Stimulated activated CD8-positive, alpha-beta memory T cell treated with anti-CD3 and anti-CD28 coated beads, Interleukin-2, amount 100 ng/mL, for 48 hours (primary cell): ENCODE data around the gene KRT36.

Source experiments
- DNase-seq, 2 donors: peaks; one replicate each; pipeline ENCODE4 v3.0.0-alpha.2; 2020; ENCODE audit warnings: low read depth in 2 of 2

The KRT36 gene

DNA sequence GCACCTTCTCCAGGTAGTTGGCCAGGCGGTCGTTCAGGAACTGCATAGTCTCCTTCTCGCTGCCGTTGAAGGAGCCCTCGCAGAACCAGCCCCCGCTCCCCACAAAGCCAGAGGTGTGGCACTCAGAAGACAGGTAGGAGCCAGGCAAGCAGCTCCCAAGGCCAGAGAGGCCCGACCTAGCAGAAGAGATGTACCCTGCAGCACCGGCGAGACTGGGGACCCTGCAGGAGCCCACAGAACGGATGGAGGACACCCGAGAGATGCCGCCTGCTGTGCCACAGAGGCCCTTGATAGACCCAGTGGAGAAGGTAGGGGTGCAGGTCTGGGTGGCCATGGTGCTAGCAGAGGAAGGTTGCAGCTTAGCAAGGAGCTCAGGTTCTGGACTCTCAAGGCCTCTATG is at the start of gene KRT36:
KRT36 (minus strand) TSS at position 380 of the 400 bp plus-strand sequence; CDS start at position 334, 46 bp downstream.
- no peak for DNase-seq

DNA sequence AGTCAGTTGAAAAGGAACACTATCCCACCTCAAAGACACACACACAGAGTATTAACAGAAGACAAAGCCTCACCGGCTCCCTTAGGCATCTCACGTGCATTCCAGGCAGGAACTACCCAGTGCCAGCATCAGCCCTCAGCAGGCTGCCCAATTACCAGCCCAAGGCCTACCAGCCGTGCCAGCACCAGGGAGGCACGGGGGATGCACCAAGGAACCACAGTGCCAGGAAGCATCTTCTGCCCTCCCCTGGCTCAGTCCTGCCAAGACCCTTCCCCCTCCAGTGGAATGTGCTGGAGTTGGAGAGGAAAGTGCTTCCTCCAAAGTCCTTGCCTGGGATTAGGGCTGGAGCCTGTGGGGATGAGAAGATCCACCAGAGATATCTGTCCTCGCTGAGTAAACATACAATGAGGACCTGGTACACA is 49.4 kb upstream of the KRT36 start:
- no peak for DNase-seq

DNA sequence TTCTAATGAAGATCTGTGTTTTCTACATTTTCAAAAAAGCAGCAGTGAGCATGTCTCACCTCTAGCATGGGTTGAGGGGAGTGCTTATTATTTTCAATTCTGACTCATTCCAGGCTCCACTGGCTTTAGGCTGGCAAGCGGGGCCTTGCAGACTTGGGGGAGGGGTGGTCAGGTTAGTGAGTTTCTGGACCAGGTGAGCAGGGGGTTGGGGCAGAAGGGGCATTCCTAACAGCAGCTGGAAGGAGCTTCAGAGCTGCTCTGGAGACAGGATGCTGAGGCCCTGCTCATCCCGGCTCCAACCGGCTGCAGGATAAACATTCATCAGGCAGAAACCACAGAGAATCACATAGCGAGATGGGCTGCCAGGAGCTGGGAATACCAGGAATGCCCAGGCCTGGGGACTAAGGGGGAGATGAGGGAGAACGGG is 48.9 kb upstream of the KRT36 start:
- DNase-seq: no peak

DNA sequence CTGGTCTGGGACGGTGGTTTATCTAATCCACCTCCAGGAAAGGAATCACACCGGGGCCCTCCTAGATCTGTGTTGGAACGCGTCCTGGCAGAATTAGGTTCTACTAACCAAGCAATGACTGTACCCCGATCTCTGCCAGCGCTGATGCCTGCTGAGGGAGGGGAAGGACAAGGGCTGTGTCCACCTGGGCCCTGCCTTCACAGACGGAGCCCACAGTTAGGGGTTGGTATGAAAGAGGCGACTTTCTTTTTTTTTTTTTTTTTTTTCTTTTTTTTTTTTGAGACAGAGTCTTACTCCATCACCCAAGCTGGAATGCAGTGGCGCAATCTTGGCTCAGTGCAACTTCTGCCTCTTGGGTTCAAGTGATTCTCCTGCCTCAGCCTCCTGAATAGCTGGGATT is 48.3 kb upstream of the KRT36 start:
- DNase-seq: no peak

DNA sequence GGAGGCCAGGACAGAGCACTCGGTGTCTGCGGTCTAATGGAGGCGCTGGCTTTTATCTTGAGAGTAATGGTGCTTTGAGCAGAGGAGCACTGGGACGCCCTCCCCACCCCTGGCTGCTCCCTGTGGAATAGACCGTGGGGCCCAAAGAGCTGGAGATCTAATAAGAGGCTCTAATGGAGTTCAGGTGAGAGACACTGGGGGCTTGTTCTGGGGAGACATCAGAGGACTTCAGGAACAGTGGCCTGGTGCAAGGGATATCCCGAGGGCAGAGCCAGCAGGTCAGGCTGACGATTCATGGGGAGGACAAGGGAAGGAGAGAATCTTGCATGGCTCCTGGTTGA is 47.9 kb upstream of the KRT36 start:
- DNase-seq: no peak

DNA sequence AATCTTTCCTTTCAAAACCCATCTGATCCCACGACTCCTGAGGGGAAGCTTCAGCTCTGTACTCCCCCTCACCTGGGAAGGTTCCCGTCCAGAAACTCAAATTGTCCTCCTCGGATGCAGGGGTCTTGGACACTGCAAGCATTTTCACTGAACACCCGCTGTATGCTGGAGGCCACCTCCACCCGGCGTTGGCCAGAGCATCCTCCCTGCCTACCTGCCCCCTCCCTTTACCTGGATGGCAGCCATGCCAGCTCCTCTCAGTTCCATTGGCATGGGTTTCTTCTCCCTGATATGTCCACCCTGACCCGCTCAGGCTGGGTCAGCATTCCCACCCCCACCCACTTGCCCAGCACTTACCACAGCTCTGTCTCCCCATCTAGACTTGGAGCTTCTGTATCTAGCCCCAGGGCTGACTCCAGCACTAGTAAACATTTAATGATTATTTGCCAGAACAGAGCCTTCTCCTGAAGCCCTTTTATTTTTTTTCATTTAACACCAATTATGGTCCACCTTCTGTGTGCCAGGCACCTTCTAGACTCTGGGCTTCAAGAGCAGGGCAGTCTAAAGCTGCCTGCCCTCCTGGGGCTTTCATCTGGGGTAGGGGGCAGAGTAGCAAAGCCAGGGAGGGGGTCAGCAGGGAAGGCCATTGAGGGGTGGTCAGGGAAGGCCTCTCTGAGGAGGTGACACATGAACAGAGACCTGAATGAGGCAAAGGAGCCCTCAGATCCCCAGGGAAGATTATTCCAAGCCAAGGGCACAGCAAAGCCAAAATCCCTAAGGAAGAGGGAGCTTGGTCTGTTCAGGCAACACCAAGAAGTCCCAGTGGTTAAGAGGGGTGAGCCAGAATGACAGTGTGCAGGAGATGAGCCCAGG is 47.3 kb upstream of the KRT36 start:
- DNase-seq: no peak

DNA sequence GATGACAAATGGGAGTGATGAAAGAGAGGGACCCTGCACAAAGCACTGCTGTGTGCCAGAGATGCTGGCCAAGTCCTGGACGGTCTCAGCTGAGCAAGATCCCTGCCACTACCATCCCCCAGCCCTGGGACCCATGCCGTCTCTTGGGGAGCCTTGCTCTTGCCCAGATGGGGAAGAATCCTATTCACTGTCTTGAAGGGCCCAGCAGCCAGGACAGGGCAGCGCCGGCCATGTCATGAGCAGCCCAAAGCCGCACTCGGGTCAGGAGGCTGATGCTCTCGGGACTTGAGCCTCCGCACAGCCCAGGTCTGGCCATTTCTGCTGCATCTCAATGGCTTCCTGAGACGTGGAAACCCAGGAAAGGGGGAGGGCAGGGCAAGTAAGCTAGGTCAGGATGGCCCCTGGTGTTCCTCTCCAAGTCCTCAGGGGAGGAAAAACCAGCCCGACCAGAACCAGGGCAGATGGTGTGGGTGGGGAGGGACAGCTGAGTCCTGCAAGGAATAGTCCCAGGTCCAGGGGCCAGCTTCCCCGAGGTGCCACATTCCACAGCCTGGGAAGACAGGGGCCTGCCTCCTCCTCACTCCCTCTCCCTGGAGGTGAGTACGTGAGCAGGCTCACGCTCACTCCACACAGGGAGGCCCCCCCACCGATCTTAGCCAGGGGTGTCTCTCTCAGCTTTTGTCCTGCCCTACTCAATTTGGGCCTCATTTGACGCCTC is 46.2 kb upstream of the KRT36 start:
- DNase-seq: no peak

DNA sequence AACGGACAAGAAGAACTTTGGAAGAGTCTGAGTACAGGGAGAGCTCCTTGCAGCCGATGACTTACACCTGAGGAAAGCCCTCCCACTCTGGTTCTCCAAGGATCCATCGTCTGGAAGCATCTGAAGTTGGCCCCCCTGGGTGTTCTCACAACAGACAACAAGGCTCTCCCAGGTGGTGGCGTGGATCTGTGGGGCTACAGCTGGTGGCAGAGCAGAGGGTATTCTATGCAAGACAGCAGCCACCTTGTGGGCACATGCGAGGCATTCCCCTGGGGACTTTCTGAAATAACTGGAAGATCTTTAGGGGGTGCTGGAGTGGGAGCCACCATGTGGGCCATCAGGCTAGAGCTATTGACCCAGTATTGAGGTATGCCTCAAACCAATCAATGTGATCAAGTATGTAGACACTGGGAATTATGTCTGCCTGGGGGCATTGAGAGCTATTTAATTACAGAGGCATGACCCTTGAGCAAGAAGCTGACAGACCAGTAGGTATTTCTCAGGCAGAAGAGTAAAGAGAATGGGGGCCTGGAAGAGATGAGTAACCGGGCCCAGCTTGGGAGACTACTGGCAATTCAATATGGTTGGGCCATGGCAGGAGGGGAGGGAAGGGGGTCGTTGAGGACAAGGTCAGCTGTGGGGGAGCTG is 45.3 kb upstream of the KRT36 start:
- no peak for DNase-seq

DNA sequence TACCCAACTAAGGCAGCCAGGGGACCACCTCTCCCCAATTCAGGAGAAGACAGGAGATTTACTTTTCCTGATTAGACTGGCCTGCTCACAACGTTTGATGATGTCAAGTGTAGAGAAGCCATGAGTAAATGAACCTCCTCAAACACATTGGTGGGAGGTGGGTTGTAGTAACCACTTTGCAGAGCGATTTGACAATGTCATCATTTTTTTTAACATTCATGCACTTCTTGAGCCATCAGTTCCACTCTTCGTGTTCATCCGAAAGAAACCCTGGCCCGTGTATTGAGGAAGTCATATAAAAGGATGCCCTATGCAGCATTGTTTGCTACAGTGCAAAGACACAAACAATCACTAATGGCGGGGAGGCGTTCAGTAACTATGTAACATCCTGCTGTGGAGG is 43.9 kb upstream of the KRT36 start:
- DNase-seq: no peak

DNA sequence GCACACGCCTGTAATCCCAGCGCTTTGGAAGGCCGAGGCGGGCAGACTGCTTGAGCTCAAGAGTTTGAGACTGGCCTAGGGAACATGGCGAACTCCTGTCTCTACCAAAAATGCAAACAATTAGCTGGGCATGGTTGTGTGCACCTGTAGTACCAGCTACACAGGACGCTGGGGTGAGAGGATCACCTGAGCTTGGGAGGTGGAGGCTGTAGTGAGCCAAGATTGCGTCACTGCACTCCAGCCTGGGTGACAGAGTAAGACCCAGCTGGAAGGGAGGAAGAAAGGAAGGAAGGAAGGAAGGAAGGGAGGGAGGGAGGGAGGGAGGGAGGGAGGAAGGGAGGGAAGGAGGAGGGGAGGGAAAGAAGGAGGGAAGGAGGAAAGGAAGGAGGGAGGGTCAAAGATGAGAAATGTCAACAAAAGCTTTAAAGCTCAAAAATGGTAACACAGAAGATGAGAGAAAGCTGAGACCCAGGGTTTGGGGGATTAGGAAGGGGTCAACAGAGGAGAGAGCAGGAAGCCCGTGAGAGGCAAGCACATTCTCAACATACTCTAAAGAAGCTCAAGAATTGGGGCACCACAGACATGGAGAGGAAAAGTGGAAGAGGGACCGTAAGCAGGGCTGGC is 43.3 kb upstream of the KRT36 start:
- DNase-seq: no peak

DNA sequence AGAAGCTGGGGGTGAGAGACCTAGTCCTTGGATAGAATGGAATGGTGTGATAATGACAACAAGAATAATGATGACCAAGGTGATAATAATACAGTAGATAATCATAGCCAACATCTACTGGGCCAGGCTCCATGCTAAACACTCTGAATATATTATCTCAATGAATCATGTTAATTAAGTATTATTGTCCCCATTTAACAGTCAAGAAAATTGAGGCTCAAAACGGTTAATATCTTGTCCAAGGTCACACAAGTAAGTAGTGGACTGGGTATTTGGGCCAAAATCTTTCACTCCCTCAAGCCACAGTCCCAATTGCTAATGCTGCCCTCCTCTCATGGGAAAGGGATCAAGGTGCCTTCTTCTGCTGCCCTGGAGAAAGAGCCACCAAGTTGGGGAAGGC is 42.3 kb upstream of the KRT36 start:
- no peak for DNase-seq

DNA sequence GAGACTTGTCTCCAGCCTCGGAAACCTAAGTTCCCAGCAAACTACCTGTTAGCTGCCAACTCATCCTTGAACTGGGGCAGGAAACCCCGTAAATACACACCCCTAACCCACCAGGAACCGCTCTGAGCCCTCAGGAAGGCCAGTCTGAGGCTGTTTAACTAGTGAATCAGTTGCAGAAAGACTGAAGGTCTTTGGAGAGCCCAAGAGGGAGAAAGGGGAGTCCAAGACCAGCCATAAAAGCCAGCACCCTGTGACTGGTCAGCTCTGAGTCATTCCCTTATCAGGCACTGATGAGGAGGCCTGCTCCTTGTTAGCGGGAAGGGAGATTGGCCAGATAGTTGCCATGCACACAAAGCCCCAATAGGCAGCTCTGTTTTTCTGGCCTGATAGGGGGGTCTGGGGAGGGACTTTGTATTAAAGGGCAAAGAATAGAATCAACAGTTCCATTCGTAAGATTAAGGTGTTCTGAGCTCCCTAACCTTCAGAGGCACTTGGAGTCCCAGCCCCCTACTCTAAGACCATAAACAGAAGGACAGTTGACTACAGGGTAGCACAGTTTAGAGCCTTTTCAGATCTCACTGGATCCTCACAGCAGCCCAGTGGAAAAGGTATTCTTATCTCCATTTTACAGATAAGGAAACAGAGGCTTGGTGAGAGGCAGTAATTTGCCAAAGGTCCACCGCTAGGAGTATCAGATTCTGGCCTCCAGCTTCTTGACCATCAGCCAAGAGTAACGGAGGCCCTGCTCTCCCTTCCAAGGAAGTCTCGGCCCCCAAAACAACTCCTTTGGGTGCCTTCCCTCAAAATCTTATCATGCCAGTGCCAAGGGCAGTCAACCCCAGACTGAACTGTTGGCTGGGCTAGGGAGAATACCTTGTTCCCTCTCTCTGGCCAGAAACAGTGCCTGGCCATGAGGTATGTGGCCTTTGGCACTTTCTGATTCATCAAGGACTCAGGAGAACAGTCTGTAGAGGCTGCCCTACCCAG is 40.6 kb upstream of the KRT36 start:
- DNase-seq: no peak

DNA sequence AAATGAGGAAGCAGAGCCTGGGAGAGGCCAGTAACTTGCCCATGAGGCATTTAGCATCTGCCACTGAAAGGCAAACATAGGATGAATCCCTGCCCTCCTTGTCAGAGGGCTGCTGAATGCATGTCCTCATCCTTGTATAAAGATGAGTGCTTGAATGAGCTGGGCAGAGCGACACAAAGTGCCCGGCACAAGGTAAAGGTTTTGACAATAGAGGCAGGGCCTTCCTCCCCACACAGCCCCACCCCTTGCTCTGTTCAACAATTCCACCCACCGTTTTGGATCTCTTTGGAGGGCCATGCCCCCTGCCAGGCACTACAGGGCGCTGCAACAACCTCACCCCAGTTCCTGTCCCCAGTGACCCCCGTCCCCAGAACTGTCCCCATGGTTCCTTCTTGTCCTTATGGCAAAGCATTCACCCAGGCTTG is 39.8 kb upstream of the KRT36 start:
- no peak for DNase-seq

DNA sequence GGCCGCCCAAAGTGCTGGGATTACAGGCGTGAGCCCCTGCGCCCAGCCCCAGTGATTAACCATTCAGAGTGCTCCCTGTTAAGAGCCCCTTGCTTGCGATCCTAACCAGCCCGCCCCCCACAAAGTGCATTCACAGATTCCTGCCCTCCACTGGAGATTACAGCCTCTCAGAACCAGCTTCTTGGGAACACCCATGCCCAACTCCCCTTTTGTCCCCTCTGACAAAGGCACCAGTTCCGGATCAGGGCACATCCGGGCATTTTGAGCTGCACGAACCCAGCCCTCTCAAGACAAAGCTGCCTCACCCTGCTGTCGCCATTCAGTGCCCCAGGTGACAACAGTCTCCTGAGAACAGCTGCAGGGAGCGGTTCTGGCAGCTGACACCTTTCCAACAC is 39.2 kb upstream of the KRT36 start:
- DNase-seq: no peak

DNA sequence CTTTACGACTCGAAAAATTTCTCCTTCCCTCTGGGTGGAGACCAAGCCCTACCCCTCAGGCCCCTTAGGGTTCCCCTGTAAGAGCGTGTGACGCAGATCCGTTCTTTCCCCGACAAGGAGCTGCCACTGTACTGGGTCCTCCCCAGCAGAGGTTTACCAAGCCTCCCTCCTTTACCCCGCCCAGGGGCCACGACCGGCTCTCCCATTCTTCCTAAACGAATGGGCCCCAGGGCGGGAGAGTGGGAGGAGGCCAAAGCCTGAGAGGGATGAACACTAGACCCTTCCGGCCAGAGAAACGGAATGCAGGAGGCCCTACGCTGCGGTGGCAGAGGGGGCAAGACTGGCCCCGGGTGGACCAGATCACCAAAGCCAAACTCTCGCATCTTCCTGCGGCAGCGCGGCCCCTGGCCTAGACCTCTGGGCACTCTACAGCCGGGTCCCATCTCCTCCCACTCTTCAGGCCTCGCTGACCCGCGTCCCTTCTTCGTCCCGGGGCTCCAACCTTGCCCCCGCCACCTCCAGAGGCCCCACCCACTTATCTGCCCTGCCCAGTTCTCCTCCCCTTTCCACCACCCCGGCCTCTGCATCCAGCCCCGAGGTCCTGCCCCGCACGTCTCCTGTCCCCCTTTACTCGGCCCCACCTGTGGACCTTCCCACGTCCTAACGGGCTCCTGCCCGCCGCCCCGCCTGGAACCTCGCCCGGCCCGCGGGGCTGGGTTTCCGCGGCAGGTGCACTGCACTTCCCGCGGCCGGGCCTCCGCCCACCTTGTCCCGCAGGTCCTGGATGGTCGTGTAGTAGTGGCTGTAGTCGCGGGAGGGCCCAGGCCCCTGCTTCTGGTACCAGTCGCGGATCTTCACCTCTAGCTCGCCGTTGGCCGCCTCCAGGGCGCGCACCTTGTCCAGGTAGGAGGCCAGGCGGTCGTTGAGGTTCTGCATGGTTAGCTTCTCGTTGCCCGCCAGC is 37.6 kb upstream of the KRT36 start:
- DNase-seq: no peak

DNA sequence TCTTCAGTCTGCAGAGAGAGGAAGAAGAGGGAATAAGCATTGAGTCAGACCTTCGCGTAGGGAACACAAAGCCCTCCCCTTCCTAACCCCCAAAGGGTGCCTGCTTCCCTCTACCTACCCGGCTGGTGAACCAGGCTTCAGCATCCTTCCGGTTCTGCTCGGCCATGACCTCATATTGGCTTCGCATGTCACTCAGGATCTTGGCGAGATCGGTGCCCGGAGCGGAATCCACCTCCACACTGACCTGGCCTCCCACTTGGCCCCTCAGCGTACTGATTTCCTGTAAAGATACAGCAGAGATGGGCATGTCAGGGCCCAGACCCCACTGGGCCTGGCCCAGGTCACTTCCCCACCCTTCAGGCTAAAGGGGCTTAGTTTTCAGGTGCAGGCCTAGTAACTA is 34.6 kb upstream of the KRT36 start:
- DNase-seq: no peak

DNA sequence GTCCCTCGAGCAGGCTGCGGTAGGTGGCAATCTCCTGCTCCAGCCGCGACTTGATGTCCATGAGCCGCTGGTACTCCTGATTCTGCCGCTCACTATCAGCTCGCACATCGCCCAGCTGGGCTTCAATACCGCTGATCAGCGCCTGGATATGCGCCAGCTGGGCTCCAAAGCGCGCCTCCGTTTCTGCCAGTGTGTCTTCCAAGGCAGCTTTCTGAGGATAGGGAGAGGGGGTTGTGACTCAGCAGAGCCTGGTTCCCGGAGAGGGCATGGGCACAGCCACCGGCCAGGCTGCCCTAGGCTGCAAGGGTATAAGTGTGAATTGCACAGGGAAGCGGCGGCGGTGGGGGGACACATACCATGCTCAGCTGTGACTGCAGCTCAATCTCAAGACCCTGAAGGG is 34.1 kb upstream of the KRT36 start:
- no peak for DNase-seq

DNA sequence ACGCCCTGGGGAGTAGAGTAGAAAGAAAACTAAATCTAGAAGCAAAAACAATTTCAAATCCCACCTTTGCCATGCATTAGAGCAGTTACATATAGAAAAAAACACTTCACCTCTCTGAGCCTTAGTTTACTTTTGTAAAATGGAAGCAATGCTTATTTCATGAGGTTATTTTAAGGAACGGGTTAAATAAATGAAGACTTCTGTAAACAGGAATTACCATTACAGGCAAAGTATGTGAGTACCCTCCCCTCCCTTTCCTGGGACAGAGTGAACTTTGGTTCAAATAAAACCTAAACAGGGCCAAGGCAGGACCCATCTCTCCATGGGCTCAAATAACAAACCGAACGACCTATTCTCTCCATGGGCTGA is 33.5 kb upstream of the KRT36 start:
- no peak for DNase-seq

DNA sequence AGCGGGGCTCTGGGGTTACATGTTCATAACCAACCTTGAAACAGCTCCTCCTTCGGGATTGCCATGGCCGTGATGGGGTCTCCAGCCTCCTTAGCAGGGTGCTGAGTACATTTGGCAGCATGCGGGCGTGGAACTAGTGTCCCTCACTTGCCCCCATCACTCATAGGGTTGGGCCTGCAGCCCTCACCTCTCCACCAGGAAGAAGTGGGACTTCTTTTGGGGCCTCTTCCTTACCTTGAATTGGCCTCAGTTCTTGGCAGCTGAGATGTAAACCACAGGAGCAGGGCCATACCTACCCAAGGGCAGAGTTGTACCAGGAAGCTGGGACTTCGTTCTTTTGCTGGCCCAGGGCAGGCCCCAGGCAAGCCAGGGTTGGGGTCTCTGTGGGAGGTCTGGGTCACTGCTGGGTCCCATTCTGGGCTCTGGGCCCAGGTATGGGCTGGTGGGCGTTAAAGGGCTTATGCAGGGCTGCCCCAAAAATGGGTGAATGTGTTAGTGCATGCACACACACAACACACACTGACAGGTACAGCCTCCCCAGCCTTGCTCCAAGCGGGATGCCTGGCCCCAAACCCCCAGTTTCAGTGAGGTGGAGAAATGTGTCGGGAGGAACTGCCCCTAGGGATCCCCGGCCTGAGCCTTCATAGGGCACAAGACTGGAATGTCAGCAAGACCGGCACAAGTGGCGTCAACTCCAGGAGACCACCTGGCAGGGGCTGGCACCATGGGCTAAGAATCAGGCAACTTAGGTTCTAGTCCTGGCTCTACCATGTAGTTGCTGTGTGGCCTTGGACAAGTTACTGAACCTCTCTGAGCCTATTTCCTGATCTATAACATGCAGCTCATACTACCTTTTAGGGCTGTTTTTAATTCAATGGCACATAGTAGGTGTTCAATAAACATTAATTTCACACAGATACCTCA is 32.9 kb upstream of the KRT36 start:
- no peak for DNase-seq
